Activated CD8-positive, alpha-beta T cell treated with anti-CD3 and anti-CD28 coated beads for 36 hours (primary cell): ENCODE data around the gene VPS4B. TPM values are rescaled to one million over a fixed set of nuclear protein-coding genes. Genes with fewer than 3 reads are reported as not detected.

ENCODE experiments used
- ATAC-seq: fragments of 200-7000 bp; cut with Tn5 transposase; one replicate; pipeline ENCODE4 v1.10.0; 2021; ENCODE audit warnings: mild to moderate bottlenecking, moderate library complexity
- CTCF ChIA-PET: fragments of 350-600 bp; sonication (Branson Sonifier 250); formaldehyde crosslinking; loops from one replicate; lab custom pipeline; 2021; ENCODE audit warnings: antibody characterized with exemption; lab: Charles Lee
- POLR2A ChIA-PET: fragments of 350-600 bp; sonication (Branson Sonifier 250); formaldehyde crosslinking; loops from one replicate; lab custom pipeline; 2021; ENCODE audit warnings: antibody characterized with exemption; lab: Charles Lee
- DNase-seq: peaks from one replicate; pipeline ENCODE4 v3.0.0-alpha.2; 2020
- H3K27ac Mint-ChIP-seq: one replicate; pipeline ENCODE4 v1.8.0; 2021; ENCODE audit warnings: mild to moderate bottlenecking, mixed read lengths
- H3K27me3 Mint-ChIP-seq: one replicate; pipeline ENCODE4 v1.8.0; 2021; ENCODE audit warnings: mixed read lengths
- H3K36me3 Mint-ChIP-seq: one replicate; pipeline ENCODE4 v1.8.0; 2021; ENCODE audit warnings: low read depth, mixed read lengths
- H3K4me1 Mint-ChIP-seq: one replicate; pipeline ENCODE4 v1.8.0; 2021; ENCODE audit warnings: low read depth, mixed read lengths
- H3K4me3 Mint-ChIP-seq: one replicate; pipeline ENCODE4 v1.8.0; 2021; ENCODE audit warnings: mild to moderate bottlenecking, moderate library complexity, mixed read lengths
- H3K9me3 Mint-ChIP-seq: one replicate; pipeline ENCODE4 v1.8.0; 2021; ENCODE audit warnings: mixed read lengths
- CTCF ChIP-seq: fragments of 200-600 bp; IDR thresholded peaks from one replicate; pipeline ENCODE4 v1.8.0; 2022; ENCODE audit warnings: antibody characterized with exemption, mild to moderate bottlenecking
- intact Hi-C: fragments of 100-400 bp; cut with micrococcal nuclease; formaldehyde crosslinking; loops from one replicate; pipeline ENCODE4 v1.10.0; 2022
- total RNA-seq, 2 experiments: library from RNA; stranded (reverse); gene quantifications; one replicate each; pipeline ENCODE4 v1.2.3, GENCODE V29; 2021

Gene VPS4B
- total RNA-seq, 2 experiments from 2014 or later, result 34.8 to 35.9 TPM

GRCh38 chr18:63342206-63342605, 80.1 kb downstream of the VPS4B start:
- peaks cover 4% of the 10 kb centered on the region for H3K4me1 Mint-ChIP-seq
- ChIA-PET CTCF (interaction anchor here (1.0 to 9.2 kb wide), 11 partner anchors 9 to 327 kb away, joined by 3 to 99 read pairs (median 5); no protein-coding TSS in a partner anchor), POLR2A (no interaction called here)
- no peaks in the 10 kb centered on the region for H3K9me3 Mint-ChIP-seq
- no peaks in the 10 kb centered on the region for H3K27me3 Mint-ChIP-seq
- no peak overlapping the region for H3K27ac Mint-ChIP-seq
- TF ChIP-seq CTCF, result peak; percentile 47
- DNase-seq, result peak; percentile 53
- ATAC-seq, result peak; percentile 58
- H3K4me3 Mint-ChIP-seq, result no peak overlapping the region
- H3K36me3 Mint-ChIP-seq, result peaks cover 38% of the 10 kb centered on the region
- intact Hi-C loops, result loop anchor here (5.0 kb wide), 2 partner anchors 95 to 325 kb away; no protein-coding TSS in a partner anchor

- intact Hi-C loops, result loop anchor here (5.0 kb wide), 2 partner anchors 97 to 323 kb away; no protein-coding TSS in a partner anchor
- POLR2A ChIA-PET, result interaction anchor here (1.0 kb wide), 1 partner anchor 9 kb away, joined by 4 read pairs; no protein-coding TSS in a partner anchor
- Mint-ChIP-seq H3K27me3 (no peaks in the 10 kb centered on the region), H3K27ac (no peak overlapping the region), H3K4me1 (peaks cover 10% of the 10 kb centered on the region), H3K4me3 (no peak overlapping the region), H3K9me3 (no peaks in the 10 kb centered on the region), H3K36me3 (peaks cover 44% of the 10 kb centered on the region)
- ATAC-seq, result peak; percentile 66
- CTCF ChIA-PET, result interaction anchor here (0.6 to 9.2 kb wide), 40 partner anchors 8 to 639 kb away, joined by 3 to 99 read pairs (median 4); no protein-coding TSS in a partner anchor
- peak; percentile 73 for TF ChIP-seq CTCF
- peak; percentile 75 for DNase-seq
Observed at GRCh38 chr18:63339920-63340484, 82.3 kb downstream of the VPS4B start.

Other genes starting within 250 kb of the VPS4B start
- 100 to 1,000 TPM; 104 to 107 TPM for gene BCL2, start 102.7 kb downstream of the VPS4B start, total RNA-seq
- gene KDSR, start 55.3 kb downstream of the VPS4B start, total RNA-seq, result 10 to 100 TPM; 53.4 TPM
- gene SERPINB5, start 54.5 kb upstream of the VPS4B start, total RNA-seq, result not detected
- gene SERPINB12, start 119.9 kb upstream of the VPS4B start, total RNA-seq, result not detected
- not detected for gene SERPINB13, start 164.9 kb upstream of the VPS4B start, total RNA-seq
- not detected for gene SERPINB4, start 221.8 kb upstream of the VPS4B start, total RNA-seq
- gene SERPINB3, start 239.4 kb upstream of the VPS4B start, total RNA-seq, result not detected